NCI-H69 (cell line): ENCODE data around the gene PTGES3.
"Not testable (repeated sequence)": the region's sequence is repeated elsewhere in the genome, so short reads cannot be mapped to it uniquely, and the experiment has no call there.

Experiments
- DNase-seq: peaks from one replicate; lab custom pipeline; 2025; lab: John Stamatoyannopoulos, UW

The PTGES3 gene

DNA sequence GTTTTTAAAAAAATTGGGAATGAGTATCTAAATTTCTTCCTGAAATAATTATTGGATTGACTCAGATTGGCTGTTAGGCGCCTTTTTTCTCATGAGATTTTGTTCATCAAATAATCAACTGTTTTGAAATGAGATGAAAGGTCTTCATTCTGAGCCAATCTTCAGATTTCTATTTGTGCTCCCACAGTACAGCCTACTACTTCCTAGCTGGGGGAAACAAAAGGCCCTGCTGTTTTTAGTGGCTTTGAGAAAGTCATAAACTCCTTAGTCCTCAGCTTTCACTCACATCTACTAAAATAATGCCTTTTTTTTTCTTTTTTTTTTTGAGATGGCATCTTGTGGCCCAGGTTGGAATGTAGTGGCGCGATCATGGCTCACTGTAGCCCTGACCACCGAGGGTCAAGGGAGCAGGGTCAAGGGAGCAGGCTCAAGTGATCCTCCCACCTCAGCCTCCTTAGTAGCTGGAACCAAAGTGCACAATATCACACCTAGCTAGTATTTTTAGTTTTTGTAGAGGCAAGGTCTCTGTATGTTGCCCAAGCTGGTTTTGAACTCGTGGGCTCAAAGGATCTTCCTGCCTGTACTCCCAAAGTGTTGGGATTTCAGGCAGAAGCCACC, 21.8 kb upstream of the PTGES3 start:
- DNase-seq = no peak

DNA sequence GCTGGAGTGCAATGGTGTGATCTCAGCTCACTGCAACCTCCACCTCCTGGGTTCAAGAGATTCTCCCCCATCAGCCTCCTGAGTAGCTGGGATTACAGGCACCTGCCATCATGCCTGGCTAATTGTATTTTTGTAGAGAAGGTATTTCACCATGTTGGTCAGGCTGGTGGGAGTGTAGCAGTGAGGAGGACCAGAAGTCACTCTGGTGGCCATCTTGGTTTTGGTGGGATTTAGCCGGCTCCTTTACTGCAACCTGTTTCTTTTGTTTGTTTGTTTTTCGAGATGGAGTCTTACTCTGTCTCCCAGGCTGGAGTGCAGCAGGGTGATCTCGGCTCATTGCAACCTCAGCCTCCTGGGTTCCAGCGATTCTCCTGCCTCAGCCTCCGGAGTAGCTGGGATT, 16.4 kb upstream of the PTGES3 start:
- DNase-seq = not testable (repeated sequence)

DNA sequence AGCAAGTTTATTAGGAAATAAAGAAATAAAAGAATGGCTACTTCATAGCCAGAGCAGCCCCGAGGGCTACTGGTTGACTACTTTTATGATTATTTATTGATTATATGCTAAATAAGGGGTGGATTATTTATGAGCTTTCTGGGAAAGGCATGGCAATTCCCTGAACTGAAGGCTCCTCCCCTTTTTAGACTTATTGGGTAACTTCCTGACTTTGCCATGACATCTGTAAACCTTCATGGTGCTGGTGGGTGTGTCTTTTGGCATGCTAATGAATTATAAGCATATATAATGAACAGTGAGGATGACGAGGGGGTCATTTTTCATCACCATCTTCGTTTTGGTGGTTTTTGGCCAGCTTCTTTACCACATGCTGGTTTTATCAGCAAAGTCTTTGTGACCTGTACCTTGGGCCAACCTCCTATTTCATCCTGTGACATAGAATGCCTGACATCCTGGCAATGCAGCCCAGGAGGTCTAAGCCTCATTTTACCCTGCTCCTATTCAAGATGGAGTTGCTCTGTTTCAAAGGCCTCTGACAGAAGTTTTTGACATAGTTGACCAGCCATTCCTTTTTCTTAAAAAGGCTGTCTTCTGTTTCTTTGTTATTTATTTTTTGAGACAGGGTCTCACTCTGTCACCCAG, 11.1 kb upstream of the PTGES3 start:
- DNase-seq = no peak

DNA sequence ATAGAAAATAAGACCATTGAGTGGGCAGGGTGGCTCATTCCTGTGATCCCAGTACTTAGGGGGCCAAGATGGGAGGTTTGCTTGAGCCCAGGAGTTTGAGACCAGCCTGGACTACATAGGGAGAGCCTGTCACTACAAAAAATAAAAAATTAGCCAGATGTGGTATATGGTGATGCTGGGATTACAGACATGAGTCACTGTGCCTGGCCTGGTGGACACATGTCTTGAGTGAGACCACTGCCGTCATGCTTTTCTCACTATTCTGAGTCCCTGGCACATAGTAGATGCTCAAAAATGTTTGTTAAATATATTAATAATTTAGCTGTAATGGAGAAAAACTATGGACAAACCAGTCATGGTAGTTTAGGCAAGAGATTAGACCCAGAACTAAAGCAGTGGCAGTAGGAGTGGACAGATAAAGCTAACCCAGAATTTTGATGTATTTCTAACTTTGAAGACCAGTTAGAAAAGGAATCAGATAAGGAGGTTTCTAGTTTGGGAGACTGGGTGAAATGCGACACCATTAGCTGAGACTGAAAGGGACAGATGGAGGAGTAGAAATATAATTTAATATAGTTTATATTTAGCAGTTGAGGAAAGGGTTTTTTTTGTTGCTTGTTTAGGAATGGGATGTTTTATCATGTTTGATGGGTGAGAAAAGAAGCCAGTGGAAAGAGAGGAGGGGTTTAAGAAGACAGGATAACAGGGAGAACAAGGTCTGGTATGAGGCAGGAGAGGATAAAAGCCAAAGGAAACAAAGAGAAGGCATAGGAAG, 7.4 kb upstream of the PTGES3 start:
- no peak for DNase-seq

DNA sequence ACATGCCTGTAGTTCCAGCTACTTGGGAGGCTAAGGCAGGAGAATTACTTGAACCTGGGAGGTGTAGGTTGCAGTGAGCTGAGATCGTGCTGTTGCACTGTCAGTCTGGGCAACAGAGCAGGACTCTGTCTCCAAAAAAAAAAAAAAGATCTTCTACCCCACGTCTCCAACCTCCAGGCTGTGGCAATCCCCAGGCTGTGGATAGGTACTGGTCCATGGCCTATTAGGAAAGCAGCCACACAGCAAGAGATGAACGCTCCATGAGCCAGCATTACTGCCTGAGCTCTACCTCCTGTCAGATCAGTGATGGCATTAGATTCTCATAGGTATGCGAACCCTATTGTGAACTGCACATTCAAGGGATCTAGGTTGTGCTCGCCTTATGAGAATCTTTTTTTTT, 6.1 kb upstream of the PTGES3 start:
- DNase-seq = no peak

DNA sequence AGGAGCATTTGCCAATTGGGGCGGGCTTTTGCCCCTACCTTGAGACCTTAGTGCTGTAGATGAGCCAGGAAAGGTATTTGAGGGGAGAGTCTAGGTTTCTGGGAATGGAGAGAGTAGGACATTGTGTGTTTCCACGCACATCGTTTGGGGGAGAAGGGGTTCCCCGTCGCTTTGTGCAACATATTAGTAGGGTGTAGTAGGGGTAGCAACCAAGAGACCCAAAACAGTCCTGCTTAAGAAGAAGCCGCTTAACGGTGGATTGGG, 694 bp upstream of the PTGES3 start:
- no peak for DNase-seq

DNA sequence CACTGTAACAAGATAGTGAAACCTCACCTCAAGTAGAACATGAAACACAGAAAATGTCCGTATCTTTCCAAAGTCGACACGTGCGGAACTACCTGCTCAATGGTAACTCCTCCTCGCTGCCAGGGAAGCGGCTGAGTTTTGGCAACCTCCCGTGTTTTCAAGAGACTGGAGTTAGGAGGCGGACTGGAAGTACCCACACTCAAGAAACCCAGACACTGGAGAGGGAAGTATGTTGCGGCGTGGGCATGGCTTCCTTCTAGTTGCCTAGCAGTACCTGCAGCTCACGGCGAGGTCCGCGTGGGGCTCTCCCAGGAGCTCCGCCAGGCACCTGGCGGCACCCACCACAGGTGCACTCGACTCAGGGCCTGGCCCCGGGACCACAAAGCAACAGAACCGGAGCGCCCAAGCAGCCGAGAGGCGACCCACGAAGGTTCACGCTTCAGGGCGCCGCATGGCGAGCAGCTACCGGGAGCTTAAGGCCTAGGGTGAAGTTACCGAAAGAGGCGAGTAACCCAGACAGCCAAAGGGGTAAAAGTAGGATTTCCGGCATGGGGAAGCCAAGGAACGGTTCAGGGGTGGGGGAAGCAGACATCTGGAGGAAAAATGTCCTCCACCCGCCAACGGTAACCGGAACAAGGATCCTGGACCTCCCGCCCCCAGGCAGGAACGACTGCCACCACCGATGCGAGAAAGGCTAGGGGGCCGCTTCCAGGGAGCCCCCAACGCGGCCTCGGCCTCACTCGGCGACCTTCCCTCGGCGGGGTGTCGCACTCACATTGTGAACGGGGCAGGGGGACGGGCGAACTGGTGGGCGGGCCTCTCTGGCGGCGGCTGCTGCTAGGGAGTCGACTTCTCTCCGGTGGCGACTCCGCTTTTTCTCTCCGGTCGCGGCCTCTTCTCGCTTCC, 608 bp downstream of the PTGES3 start:
- DNase-seq = peak; percentile 79

DNA sequence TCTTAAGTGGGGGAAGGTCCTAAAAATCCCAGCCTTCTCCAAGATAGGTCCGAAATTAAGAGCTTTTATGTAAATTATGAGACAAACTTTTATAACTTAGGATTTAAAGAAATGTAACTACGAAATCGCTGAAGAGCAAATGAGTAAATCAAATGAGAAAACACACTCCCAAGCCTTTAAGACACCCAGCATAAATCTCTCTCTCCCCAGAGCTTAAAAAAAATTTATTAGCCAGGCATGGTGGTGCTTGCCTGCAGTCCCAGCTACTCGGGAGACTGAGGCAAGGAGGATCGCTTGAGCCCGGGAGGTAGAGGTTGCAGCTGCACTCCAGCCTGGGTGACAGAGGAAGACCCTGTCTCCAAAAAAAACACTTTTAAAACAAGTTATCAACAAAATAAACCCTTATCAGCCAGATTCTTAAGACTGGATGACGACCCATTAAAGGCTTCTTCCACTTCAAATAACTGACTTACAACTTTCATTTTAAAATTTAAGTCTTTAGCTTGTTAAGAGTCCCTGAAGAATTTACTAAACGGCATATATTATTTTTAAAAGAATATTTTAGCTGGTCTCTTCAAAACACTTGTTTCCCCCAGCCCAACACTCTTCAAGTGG, 3.2 kb downstream of the PTGES3 start:
- DNase-seq = no peak

DNA sequence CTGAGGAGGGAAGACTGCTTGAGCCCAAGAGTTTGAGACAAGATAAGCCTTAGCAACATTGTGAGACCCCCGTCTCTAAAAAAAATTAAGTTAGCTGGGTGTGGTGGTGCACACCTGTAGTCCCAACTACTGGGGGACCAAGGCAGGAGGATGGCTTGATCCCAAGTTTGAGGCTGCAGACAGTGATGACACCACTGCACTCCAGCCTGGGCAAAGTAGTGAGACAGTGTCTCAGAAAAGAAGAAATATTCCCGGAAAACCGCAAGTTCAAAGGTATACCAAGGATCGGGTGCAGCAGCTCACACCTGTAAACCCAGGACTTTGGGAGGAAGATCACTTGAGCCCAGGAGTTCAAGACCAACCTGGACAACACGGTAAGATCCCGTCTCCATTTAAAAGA, 5.8 kb downstream of the PTGES3 start:
- no peak for DNase-seq

DNA sequence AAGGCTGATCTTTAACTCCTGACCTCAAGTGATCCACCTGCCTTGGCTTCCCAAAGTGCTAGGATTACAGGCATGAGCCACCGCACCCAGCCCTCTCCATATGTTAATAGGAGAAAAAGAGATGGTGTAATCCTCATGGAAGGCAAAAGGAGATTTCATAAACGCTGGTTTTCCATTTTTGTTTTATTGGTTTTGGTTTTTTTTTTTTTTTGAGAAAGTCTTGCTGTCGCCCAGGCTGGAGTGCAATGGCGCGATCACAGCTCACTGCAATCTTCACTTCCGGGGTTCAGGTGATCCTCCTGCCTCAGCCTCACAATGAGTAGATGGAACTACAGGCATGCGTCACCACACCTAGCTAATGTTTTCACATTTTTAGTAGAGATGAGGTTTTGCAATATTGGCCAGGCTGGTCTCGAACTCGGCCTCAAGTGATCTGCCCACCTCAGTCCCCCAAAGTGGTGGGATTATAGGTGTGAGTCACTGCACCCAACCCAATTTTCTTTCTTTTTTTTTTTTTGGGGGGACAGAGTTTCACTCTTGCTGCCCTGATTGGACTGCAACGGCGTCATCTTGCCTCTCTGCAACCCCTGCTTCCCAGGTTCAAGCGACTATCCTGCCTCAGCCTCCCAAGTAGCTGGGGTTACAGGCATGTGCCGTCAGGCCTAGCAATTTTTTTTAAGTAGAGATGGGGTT, 8.1 kb downstream of the PTGES3 start:
- DNase-seq = no peak

DNA sequence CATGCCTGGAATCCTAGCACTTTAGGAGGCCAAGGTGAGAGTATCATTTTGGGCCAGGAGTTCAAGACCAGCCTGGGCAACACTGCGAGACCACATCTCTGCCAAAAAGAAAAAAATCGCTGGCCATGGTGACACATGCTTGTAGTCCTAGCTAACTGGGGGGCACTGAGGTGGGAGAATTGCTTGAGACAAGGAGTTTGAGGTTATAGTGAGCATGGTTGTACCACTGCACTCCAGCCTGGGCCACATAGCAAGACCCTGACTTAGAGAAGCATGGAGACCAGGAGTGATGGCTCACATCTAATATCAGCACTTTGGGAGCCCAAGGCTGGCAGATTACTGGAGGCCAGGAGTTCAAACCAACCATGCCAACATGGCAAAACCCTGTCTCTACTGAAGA, 9.2 kb downstream of the PTGES3 start:
- no peak for DNase-seq

DNA sequence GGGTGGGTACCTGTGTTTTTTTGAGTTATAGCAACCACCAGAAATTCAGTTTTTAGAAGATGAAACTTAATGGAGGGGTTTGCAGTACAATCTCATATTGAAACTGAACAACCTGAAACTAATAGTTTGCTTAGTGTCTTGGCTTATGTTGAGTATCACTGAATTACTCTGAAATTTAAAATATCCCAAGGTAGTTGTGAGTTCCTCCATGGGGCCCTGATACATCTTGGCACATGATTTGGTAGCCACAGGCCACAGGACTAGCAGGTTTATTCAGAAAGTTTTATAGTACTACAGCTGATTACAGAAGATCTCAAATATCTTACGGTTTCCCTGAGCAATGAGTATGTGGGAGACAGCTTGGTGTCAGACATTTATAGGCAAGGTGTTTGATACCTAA, 10.4 kb downstream of the PTGES3 start:
- DNase-seq = no peak

DNA sequence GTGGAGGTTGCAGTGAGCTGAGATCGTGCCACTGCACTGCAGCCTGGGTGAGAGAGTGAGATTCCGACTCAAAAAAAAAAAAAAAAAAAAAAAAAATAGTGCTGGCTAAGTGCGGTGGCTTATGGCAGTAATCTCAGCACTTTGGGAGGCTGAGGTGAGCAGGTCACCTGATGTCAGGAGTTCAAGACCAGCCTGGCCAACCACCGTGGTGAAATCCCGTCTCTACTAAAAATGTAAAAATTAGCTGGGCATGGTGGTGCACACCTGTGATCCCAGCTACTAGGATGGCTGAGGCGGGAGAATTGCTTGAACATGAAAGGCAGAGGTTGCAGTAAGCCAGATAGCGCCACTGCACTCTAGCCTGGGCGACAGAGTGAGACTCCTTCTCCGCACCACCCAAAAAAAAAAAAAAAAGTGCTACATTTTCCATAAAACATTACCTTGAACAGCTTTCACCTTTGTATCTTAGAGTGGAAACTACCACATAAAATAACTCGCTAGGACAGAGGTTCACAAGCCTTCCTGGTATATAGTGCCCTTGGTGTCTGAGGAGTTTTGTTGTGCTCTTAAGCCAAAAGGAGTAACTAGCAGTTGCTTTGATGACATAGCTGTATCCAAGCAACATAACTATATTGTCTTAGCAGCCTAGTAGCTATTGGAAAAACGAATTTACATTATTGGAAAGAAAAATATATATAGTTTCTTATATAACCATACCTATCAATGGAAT, 11.1 kb downstream of the PTGES3 start:
- no peak for DNase-seq

DNA sequence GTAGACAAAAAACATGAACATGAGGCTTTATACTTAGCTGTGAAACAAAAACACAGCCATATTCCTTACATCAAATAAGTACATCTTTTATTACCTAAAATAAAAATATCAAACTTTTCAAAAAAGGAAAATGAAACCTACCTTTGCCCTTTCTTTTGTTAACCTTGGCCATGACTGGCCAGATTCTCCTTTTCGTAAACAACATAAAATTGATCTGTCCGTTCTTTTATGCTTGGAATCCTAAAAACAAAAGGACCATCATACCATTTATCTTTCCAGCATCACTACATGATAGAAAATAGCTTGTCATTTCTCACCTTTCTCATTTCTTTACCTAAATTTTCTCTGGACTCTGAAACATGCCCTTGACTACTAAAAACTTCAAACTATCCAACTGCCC, 16.5 kb downstream of the PTGES3 start:
- DNase-seq = no peak

DNA sequence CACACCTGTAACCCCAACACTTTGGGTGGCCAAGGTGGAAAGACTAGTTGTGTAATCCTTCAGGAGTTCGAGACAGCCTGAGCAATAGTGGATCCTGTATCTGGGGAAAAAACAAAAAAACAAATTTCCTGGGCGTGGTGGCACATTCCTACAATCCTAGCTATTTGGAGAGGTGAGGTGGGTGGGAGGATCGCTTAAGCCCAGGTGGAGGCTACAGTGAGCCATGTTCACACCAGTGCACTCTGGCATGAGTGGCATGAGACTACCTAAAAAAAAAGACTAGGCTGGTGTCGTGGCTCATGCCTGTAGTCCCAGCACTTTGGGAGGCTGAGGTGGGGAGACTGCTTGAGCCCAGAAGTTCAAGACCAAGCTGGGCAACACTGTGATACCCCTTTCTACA, 17.2 kb downstream of the PTGES3 start:
- no peak for DNase-seq

DNA sequence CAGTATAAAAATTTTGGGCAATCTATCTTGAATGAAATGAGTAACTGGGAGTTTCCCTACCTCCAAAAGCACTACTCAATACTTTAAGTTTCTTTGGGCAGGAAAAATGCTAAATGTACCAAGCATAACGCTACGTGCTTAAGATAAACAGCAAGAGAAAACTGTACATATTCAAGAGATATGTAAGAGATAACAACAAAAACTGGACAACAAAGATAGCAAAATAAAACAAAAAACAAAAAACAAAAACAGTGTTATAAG, 20.0 kb downstream of the PTGES3 start:
- DNase-seq = no peak

DNA sequence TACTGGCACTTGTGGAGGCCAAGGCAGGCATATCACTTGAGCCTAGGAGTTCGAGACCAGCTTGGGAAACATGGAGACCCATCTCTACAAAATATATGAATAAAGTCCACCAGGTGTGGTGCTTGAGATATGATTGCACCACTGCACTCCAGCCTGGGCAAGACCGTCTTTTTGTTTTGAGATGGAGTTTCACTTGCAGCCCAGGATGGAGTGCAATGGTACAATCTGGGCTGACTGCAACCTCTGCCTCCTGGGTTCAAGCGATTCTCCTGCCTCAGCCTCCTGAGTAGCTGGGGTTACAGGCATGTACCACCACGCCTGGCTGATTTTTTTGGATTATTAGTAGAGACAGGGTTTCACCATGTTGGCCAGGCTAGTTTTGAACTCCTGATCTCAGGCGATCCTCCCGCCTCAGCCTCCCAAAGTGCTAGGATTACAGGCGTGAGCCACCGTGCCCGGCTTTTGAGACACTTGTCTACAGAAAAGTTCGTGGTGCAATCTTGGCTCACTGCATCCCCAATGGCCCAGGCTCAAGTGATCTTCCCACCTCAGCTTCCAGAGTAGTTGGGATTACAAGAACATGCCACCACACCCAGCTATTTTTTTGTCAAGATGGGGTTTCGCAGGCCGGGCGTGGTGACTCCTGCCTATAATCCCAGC, 26.0 kb downstream of the PTGES3 start:
- DNase-seq = no peak

DNA sequence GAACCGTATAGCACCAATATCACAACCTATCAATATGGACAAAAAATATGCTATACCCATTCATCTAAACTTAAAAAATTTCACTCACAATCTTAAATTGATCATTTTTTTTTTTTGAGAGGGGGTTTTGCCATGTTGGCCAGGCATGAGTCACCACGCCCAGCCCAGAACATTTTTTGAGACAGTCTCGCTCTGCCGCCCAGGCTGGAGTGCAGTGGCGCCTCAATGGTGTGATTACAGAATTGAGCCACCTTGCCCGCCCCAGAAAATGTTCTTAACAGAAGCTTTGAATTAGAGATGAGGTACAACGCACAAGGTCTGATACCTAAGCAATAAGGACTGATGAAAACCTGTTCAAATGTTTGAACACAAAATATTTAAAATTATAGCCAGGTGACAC, 26.5 kb downstream of the PTGES3 start:
- no peak for DNase-seq

DNA sequence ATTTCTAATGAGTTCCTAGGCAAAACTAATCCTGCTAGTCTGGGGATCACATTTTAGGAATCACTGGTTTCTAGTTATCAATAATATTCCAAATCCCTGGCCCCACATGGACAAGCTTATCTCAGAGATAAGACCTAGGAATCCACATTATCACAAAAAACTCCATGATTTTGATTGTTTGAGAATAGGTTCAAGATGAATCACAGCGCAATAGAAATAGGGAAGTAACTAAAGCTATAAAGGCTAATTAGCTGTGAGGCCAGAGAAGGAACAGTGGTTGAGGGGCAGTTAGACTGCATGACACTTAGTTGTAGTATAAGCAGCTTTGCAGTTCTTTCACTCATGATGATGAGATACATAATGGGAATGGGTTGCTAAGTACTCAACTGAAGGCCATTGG, 29.2 kb downstream of the PTGES3 start:
- no peak for DNase-seq
